ENCODE measurements around the gene P4HB.
A peak's percentile ranks its signal among the peaks of the same experiment; 100 is the strongest.

The P4HB gene

GRCh38 chr17:81824595-81824994, 35.7 kb downstream of the P4HB start:
- DNase-seq: no peak

- DNase-seq: no peak
Observed at GRCh38 chr17:81823820-81824550, 36.4 kb downstream of the P4HB start.

GRCh38 chr17:81822996-81823819, 37.1 kb downstream of the P4HB start:
- DNase-seq: no peak

- DNase-seq: no peak
Observed at GRCh38 chr17:81822312-81822637, 38.1 kb downstream of the P4HB start.

GRCh38 chr17:81821603-81822311, 38.6 kb downstream of the P4HB start:
- DNase-seq: peak in 1 of 2 donors; percentile 4

GRCh38 chr17:81821147-81821546, 39.2 kb downstream of the P4HB start:
- DNase-seq: no peak

GRCh38 chr17:81819708-81820107, 40.6 kb downstream of the P4HB start:
- DNase-seq: no peak

GRCh38 chr17:81817758-81818147, 42.6 kb downstream of the P4HB start:
- DNase-seq: no peak

GRCh38 chr17:81815646-81815986, 44.7 kb downstream of the P4HB start:
- no peak for DNase-seq

GRCh38 chr17:81814748-81815645, 45.3 kb downstream of the P4HB start:
- DNase-seq: no peak

GRCh38 chr17:81813861-81814683, 46.3 kb downstream of the P4HB start:
- no peak for DNase-seq

- no peak for DNase-seq
Observed at GRCh38 chr17:81813371-81813684, 47.0 kb downstream of the P4HB start.

GRCh38 chr17:81812571-81813370, 47.6 kb downstream of the P4HB start:
- DNase-seq: no peak

- no peak for DNase-seq
Observed at GRCh38 chr17:81811705-81812570, 48.4 kb downstream of the P4HB start.

- no peak for DNase-seq
Observed at GRCh38 chr17:81810892-81811704, 49.2 kb downstream of the P4HB start.

GRCh38 chr17:81810476-81810875, 49.9 kb downstream of the P4HB start:
- no peak for DNase-seq

GRCh38 chr17:81809556-81809998, 50.8 kb downstream of the P4HB start:
- no peak for DNase-seq

GRCh38 chr17:81808778-81809555, 51.4 kb downstream of the P4HB start:
- no peak for DNase-seq
